Activated T-cell treated with anti-CD3 and anti-CD28 coated beads for 24 hours (primary cell): ENCODE measurements around the gene LRRC70.
"Not testable (repeated sequence)": the region's sequence is repeated elsewhere in the genome, so short reads cannot be mapped to it uniquely, and the experiment has no call there.

Experiments
- DNase-seq: peaks from one replicate; pipeline ENCODE4 v3.0.0-alpha.2; 2020; ENCODE audit warnings: low read depth

Gene LRRC70

GRCh38 chr5:62578540-62578939, at the start of gene LRRC70:
Gene LRRC70, plus strand, starts transcription at chr5:62578819. Its CDS starts 620 bp downstream, at chr5:62579439.
- DNase-seq, result no peak

GRCh38 chr5:62533597-62533996, 45.0 kb upstream of the LRRC70 start:
- DNase-seq, result no peak

GRCh38 chr5:62534461-62535236, 44.0 kb upstream of the LRRC70 start:
- DNase-seq, result no peak

- no peak for DNase-seq
Observed at GRCh38 chr5:62536232-62536631, 42.4 kb upstream of the LRRC70 start.

- no peak for DNase-seq
Observed at GRCh38 chr5:62536783-62537182, 41.8 kb upstream of the LRRC70 start.

- DNase-seq, result no peak
Observed at GRCh38 chr5:62538017-62538942, 40.3 kb upstream of the LRRC70 start.

GRCh38 chr5:62542720-62543119, 35.9 kb upstream of the LRRC70 start:
- no peak for DNase-seq

DNA sequence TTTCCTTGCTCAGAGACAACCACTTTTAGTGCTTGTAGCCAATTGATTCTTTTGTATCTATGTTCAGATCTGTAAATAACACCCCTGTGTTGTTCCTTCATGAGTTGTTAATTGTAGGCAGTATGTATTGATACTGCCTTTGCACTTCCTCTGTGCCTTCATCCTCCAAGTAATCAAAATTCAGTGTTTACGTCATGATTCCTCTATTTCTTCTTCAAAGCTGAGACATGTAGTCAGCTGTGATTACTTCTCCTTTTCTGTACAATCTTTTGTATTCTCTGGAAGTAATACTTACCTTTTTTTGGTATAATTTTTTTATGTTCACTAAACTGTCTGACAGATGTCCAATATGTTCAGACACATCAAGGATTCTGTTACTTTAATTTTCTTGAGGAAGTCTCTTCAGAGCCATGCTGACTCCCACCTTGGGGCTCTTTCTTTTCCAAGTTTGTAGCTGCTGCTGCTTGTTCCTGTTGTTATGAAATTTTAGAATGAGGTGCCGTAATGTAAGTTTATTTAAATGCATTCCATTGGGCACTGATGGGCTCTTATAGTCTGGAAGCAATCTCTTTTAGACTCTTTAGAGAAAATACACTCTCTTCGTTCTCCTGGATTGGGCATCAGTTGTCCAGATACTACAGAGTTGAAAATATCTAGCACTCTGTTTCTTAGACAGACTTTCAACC, 30.5 kb upstream of the LRRC70 start:
- no peak for DNase-seq

DNA sequence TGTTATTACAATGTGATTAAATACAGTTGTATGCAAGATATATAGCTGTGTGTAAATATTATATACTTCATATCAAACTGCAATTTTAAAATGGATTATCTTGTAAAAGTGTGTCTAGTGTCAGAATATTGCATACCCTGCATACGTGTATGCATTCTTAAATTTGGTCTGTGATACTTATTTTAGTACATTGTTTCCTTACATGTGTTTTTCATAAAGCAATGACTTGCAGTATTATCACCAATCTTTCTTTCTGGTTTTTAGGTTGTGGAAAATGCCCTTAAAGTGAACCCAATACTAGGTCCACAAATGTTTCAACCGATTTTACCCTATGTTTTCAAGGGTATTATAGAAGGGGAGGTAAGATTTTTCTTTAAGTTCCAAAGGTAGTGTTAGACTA, 28.5 kb upstream of the LRRC70 start:
- no peak for DNase-seq

GRCh38 chr5:62555930-62556329, 22.7 kb upstream of the LRRC70 start:
- no peak for DNase-seq

- DNase-seq, result no peak
Observed at GRCh38 chr5:62558941-62559340, 19.7 kb upstream of the LRRC70 start.

DNA sequence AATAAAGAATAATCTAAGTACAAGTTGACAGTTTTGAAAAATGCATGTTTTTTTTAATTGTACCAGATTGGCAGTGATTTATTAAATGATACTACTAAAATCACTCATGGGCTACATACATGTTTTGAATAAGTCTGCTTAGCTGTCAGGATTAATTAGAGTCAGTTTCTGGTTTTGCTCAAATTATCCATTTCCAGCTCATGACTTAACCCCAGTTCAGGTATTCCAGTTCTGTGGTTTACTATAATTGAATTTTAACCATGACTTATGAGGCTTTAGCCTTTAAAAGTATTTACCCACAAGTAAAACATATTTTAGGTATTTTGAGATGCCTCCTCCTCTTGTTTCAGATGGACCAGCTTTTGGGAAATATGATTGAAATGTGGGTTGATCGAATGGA, 17.8 kb upstream of the LRRC70 start:
- DNase-seq, result no peak

DNA sequence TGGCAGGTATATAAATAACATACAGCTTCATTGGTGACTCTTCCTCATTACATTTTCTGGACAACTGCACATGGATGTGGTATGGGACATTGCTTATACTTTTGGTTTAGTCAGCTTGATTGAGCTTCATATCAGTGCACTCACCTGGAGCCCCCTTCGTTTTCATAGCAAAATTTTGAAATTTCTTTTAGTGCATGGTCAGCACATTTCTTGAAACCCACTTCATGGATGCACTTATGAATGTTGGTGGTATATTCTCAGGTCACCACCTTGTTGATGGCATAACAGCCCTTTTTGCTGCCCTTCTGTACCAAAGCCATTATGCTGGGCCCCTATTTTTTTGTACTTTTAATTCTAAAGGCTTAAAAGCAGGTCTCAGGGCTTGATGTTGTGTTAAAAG, 16.7 kb upstream of the LRRC70 start:
- DNase-seq, result no peak

- no peak for DNase-seq
Observed at GRCh38 chr5:62562867-62563266, 15.8 kb upstream of the LRRC70 start.

- no peak for DNase-seq
Observed at GRCh38 chr5:62564101-62564500, 14.5 kb upstream of the LRRC70 start.

- not testable (repeated sequence) for DNase-seq
Observed at GRCh38 chr5:62565740-62566139, 12.9 kb upstream of the LRRC70 start.

DNA sequence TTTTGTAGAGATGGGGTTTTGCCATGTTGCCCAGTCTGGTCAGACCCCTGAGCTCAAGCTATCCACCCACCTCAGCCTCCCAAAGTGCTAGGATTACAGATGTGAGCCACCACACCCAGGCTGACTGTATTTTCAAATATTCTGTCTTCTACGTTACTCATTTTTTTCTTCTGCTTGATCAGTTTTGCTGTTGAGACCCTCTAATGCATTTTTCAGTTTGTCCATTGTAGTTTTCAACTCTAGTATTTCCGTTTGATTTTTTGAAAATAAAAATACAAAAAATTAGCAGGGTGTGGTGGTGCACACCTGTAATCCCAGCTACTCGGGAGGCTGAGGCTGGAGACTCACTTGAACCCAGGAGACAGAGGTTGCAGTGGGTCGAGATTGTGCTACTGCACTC, 10.5 kb upstream of the LRRC70 start:
- DNase-seq, result no peak

DNA sequence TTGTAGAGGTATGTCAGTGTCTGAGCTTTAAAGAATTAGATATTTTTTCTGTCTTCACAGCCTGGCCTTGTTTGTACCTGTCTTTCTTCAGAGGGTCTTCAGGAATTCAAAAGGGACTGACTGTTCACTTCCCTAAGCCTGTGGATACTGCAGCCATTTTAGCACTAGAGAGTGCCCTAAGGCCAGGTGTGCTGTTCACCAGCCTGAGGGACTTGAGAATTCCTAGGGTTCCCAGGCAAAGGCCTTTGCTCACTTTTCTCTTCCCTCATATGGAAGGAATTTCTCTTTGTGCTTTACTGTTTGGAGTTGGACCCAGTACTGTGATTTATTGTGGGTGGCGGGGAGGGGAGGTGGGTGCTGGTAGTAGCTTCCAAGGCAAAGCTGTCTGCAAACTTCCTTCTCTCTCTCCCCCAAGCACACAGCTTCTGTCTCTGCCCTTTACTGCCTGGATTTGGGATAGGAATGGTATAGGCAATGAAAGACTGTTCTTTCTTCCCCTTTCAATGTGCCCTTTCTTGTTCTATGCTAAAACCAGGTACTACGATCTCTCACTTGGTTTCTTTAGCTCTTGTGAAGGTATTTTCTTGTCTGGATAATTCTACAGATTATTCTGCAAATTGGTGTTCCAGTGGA, 9.7 kb upstream of the LRRC70 start:
- no peak for DNase-seq

- no peak for DNase-seq
Observed at GRCh38 chr5:62569470-62569869, 9.1 kb upstream of the LRRC70 start.

- DNase-seq, result no peak
Observed at GRCh38 chr5:62572918-62573514, 5.6 kb upstream of the LRRC70 start.

GRCh38 chr5:62574599-62574998, 4.0 kb upstream of the LRRC70 start:
- DNase-seq, result no peak

GRCh38 chr5:62575066-62575465, 3.6 kb upstream of the LRRC70 start:
- no peak for DNase-seq
